HG03045 (cell line): ENCODE measurements around the gene UBL4B.

Source experiments
- ATAC-seq: cut with Tn5 transposase; IDR thresholded peaks from one replicate; pipeline ENCODE4 v1.9.1; 2021; ENCODE audit warnings: mild to moderate bottlenecking, moderate library complexity; ENCODE audit not compliant: unreplicated experiment

Gene UBL4B

DNA sequence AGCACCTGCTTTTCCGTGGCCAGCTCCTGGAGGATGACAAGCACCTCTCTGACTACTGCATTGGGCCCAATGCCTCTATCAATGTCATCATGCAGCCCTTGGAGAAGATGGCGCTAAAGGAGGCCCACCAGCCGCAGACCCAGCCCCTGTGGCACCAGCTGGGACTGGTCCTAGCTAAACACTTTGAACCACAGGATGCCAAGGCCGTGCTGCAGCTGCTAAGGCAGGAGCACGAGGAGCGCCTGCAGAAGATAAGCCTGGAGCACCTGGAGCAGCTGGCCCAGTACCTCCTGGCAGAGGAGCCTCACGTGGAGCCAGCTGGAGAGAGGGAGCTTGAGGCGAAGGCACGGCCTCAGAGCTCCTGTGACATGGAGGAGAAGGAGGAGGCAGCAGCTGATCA is 413 bp downstream of the UBL4B start:
- ATAC-seq = no peak

DNA sequence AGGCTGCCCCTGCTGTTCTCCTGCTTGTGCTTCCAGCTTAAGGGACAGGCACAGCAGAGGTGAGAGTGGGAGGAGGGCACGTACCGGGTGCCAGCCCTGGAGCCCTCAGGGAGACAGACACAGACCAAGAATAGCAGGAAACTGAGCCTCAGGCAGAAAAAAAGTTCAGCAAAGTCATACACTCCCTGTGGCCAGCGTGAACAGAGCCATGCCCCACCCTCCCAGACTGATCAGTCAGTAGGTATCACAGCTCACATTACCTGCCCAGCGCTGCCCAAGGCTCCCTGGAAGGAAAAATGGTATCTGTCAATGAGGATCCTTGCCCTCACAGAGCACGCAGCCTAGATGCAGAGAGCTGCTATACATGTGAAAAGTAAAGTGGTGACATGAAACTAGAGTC is 1.3 kb downstream of the UBL4B start:
- ATAC-seq = no peak

DNA sequence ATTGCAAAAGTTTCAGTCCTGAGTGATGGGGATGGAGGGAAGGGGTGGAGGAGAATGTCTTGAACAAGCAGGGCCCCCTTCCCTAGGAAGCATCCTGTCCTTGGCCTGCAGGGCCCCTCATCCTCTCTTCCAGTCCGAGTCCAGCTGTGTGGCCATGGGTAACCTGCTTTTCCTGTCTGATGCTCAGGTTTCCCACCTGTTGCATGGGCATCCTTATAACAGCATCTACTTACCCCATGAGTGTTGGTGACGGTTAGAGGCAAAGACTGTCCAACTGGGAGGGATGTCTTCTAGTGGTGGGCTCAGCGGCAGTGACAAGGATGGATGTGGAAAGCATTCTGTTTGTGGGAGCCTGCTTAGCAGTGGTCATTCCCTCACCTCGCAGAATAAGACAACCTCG is 1.9 kb downstream of the UBL4B start:
- ATAC-seq = no peak

DNA sequence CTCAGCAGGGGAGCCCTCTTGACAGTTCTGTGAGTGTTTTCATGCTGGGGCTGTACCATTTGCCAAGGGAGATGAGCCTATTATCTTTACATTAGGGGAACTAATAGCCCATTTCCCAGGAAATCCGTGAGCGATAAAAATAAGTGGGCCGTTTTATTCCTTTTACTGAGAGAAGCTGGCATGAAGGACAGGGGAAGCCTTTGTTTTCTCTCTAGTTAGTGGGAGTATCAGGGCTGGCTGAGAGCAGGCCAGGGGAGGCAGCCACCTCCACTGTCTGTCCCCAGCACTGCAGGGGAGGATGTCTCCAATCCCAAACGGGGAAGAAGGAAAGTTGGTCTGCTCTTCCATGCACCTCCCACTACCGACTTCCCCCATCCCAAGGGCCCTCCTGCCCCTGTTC is 2.5 kb downstream of the UBL4B start:
- no peak for ATAC-seq

DNA sequence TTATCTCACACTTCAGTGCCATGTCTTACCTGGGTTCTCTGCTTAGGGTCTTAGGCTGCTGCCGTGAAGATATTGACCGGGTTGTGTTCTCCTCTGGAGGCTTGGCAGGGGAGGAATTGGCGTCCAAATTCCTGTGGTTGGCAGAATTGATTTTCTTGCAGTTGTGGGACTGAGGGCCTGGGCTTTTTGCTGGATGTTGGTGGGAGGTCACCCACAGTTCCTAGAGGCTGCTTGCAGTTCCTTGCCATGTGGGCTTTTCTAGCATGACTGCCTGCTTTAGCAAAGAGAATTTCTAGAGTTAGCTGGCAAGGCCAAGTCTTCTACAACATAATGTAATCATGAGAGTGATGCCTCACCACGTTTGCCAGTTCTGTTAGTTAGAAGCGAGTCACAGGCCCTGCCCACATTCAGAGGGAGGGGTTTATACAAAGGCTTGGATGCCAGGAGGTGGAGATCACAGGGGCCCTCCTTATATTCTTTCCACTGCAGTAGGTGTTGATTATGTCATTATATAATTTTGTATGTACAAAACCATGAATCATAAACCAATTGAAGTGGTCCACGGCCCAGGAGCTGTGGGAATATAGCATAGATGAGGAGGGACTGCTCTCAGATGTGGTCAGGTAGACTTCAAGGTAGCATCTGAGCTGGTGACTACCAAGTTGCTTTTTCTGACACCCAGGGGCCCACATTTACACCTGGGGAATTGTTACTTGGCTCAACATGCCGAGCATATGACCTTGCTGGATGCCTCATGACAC is 6.6 kb downstream of the UBL4B start:
- ATAC-seq = no peak

DNA sequence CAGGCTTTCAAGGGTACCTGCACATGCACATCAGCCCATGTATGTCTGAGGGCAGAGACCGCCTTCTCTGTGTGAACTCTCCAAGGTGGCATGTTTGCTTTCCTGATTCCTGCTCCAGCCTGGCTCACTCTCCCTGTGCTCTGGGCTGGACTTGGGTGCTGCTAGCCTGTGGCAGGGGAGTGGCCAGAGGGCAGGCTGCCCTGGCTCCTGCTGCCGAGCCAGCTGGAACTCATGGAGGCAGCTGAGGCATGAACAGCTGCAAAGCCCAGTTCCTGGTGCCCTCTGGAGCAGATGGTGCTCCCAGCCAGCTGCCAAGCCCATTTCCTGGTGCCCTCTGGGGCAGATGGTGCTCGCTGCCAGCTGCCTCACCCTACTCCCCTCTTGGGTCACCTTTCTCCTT is 7.6 kb downstream of the UBL4B start:
- no peak for ATAC-seq

DNA sequence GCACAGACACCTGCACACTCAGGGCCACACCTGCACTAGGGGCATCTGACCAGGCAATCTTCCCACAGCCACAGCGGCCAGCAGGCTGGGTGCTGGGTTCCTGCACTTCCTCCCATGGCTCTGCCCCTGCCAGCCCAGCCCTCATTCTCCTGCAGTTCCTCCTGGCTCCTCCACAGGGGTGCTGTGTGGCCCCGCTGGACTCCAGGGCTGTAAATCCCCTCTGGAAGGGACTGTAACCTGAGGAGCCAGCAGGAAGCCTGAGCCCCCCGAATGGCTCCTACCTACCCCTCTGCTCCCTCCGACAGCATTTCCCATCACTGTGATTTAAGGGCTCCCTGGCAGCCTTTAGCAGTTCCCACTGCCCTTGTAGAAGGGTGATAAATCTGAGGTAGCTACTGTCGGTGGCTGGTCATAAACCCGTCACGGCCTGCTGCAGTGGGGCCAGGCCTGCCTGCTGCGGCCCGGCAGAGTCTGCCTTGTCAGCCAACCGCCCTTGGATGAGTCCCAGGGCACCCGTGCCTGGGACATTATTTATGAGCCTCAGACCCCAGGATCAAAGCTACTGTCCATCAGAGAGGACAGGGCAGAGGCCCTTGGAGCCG is 8.8 kb downstream of the UBL4B start:
- ATAC-seq = no peak

DNA sequence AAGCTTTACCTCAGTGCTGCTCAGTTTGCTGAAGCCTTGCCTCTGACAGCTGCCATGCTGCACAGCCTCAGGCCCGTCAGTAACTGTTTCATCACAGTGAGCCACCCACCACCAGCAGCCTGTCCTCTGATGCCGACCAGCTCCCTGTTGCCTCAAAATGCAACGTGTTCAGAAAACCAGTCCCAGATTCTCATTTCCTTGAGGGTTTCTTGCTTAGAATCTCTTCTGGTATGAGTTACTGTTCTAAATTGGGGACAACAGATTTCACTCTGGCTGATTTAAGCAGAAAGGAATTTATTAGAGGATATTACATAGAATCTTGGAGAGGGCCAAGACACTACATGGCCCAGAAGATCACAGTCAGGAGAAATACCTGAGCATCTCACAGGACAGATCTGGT is 11.0 kb downstream of the UBL4B start:
- no peak for ATAC-seq

DNA sequence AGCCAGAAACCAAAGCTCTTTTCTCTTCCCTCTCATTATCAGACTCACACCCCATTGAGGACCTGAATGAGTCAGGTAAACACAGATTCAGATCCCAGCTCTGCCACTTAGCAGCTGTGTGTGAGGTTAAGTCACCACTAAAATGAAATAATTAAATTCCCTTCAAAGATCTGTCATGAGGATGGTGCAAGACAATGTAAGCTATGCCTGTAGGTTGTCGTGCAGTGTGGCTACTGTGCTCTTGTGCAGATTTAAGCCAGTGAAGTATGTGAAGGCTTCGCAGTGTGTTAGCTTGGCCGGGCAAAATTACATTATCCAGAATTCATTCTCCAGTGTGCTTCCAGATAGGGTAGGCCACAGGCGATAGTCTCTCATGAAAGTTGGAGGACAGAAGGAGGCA is 13.6 kb downstream of the UBL4B start:
- ATAC-seq = no peak

DNA sequence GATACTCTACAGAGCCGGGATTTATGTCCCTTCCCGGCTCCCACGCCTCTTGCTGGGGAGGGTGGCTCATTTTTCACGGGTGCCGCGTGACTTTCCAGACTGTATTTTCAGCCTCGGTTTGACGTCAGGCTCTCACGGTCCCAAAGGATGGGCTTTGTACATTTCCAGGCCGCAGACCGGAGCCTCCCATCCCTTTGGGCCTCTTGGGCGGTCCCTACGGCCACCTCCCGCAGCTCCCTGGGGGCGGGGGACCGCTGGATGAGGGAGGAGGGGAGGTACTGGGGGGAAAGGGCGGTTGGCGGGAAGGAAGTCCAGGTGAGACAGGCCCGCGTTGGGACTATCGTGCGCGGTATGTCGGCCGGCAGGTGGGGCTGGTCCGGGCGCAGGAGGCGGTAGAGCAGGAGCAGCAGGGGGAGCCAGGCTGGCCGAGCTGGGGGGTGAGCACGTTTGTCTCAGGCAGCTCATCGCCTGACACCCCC is 17.9 kb downstream of the UBL4B start:
- no peak for ATAC-seq

DNA sequence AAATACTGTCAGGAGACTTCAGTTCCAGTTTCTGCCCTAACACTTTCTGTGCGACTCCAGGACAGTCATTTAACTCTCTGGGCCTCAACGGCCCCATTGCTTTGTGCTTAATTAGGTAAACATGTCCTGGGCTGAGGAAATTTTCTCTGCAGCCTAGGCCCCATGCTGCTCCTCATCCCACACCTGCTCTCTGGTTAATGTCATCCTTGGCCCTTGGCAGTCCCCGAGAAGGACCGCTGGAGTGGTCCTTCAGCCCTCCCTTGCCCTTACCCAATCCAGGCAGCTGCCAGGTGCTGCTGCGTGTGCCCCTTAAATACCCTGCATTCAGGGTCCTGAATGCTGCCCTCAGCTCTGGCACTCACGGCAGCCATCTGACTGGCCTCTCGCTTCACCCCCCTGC is 18.7 kb downstream of the UBL4B start:
- no peak for ATAC-seq

DNA sequence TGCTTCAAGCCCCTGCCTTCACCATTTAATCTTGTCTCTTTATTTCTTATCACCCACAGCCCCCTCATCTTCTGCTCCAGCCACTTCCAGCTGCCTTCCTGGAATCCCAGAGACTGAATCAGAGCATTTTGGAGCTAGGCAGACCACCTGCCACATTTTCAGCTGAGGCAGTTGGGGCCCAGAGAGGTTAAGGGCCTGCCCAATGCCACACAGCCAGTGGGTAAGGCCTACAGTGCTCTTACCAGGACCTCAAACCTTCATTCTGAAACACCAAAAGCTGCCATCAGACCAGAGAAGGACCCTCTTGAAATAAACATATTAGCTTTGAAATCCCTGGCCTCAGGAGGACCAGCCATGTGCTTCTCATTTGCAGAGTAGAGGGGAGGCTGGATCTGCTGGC is 20.4 kb downstream of the UBL4B start:
- ATAC-seq = no peak

DNA sequence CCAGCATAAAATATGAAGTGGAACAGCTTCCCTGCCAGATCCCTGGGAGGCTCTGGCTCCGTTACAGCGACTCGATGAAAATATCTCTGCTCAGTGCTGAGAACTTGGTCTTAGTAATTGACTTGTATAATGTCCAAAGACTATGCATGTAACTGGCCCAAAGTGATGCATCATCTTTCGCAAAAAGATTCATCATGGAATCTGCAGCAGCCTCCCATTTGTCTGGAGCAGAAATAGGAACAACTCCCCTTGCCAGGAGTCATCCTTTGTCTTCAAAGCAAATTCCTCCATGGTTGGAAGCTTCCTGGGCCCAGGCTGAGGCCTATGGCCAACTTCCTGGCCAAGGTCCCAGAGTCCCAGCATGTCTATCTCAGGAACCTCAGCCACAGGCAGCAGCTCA is 21.2 kb downstream of the UBL4B start:
- no peak for ATAC-seq

DNA sequence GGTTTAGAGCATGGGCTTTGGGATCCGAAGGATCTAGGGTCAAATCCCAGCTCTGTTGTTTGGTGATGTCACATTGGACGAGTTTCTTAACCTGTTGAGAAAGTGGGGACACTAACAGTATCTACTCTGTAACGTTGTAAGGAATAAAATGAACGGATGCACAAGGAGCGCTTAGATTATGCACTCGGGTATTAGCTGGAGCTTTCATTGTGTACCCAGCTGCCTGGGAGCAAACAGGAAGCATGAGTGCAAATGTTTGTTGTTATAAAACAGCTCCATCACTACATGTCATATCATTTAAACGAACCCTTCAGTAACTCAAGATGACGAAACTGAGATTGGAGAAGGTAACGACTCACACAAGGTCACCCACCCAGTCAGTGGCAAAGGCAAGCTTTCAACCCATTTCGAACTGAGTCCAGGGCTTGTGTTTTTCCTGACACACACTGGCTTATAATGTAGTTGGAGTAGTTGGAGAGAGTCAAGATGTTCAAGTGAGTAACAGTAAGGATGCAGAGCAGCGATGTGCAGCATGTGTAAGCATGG is 21.9 kb downstream of the UBL4B start:
- no peak for ATAC-seq

DNA sequence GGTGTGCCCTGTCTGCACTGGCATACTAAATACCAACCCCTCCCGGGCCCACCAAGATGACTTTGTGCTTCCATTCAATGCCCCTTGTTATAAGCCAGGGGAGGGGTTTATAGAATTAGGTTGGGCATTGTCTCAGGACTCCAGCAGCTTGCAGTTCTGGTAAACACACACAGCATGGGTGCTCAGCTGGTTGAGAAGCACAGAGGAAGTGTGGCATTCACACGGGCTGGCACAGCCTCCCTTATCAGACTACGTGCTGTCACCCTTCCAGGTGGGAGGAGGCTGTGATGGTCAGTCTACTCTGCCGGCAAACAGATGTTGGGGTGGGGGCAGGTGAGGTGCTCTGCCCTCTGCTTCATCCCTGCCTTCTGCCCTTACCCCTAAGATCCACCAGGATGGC is 23.0 kb downstream of the UBL4B start:
- ATAC-seq = no peak

DNA sequence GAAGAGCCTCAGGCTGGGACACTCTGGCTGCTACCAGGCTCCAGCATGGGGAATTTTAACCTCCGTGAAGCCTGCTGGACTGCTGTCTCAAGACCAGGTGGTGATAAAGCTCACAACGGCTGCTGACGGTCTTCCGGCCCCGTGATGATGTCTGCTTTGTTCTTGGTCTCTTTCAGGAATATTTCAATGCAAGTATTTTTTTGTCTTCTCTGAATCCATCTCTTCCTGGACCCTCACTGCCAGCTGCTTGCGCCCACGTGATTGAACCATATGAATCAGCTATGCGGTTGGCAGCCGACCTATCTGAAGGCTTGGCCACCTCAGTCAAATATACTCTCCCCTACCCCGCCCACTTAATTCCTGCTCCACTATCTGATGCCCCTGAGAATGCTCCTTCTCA is 23.4 kb downstream of the UBL4B start:
- no peak for ATAC-seq

DNA sequence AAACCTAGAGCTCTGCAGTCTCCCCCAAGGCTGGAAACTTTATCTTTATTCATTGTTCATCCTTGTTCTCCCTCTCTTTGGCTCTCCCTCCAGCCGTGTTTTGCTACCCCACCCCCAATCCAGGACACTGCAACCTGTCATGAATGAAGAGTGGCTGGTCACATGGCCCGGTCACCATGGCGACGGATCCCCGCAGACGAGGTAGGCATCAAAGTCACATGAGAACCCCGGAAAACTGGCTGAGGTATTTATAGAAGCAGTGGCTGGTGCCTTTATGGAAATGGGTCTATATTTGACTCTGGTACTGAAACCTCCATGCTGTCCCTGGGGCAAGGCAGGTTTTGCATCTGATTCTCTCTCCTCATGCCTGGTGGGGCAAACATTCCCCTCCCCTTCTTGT is 24.7 kb downstream of the UBL4B start:
- ATAC-seq = no peak

DNA sequence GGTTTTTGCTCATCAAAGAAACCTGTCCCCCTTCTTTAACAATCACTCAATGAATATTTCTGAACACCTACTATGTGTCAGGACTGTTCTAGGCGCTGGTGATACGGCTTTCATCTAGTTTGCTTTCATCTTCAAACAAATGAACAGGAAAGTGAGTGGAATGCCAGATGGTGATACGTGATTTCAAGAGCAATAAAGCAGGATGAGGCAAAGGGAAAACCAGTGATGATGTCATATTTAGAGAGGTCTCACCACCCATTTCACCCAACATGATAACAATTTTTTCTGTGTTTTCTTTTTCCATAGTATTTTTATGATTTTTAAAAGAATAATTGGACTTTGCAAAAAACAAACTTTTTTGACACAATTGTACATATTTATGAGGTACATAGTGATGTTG is 26.7 kb downstream of the UBL4B start:
- ATAC-seq = no peak

DNA sequence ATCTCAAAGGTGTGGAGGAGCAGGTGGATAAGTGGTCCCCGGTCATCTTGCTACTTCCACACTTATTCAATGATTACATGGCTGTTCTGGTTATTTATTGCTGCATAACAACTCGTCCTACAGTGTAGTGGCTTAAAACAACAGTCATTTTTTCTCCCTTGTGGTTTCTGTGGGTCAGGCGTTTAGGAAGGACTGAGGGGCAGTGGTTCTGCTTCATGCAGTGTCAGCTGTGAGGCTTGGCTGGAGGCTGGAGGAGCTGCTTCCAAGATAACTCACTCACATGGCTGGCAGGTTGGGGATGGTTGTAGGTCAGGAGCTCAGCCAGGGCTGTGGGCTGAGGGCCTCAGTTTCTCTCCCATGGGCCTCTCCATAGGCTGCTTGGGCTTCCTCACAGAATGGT is 32.1 kb downstream of the UBL4B start:
- no peak for ATAC-seq

DNA sequence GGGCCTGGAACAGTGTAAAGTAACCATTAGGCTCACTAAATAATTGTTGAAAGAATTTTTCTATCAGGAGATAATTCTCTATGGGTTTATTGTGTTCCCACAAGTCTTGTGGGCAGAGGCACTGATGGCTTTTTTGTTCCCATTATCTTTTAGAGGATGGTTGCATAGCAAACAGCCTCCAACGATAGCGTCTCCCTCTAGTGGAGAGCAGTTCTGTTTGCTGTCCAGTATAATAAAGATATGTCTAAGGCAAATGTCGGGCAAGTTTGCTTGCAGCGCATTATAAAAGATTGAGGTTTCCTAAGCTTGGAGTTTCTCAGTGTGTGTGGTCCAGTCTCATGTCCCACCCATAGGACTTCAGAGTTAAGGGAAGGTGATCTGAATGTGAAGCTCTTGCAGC is 36.7 kb downstream of the UBL4B start:
- no peak for ATAC-seq

DNA sequence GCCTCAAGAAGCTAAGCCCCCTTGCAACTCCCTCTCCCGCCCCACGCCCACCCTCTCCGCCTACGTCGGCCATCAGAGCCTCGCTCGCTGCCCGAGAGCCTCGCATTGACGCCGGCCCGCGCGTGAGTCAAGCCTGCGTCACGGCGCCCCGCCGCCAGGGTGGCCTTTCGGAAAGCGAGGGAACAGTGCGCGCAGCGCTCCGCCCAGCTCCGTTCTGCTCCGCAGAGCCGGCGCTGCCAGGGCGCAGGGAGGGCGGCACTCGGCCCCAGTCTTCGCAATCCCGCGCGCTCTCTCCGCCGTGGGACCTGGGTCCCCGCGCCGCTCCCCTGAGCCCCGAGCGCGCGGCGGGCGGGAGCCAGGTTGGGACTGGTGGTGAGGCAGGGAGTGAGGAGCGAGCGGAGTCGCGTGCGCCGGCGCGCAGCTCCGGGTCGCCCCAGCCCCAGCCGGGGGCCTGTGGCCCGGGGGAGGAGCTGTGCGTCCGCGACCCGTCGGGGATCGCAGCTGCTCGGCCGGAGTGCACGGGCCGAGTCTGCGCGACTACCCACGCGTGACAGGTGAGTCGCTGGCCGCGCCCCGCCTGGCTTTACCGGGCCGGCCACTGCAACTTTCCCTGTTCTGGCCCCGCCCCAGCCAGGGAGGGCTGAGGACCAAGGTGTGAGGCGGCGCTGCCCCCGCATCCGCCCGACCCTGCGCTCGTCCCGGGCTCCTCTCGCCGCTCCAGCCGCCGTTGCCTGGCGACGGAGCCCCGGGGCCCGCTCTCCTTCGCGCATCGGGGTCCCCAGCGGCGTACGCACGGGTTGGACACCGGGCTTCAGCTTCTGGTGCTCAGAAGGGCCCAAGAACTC is 38.3 kb downstream of the UBL4B start, which contains the start of gene SLC6A17:
Gene SLC6A17 (plus strand): TSS at position 165 of the 845 bp plus-strand sequence. CDS start 16,436 bp downstream, outside the sequence.
- no peak for ATAC-seq
